ENCODE results near the gene KRTAP3-3. TPM values are rescaled to one million over a fixed set of nuclear protein-coding genes. Genes with fewer than 3 reads are reported as not detected.

KRTAP3-3 gene
- total RNA-seq, 3 donors from 2014 or later = not detected

Other genes with a start within 250 kb of the KRTAP3-3 start
- gene KRT25, start 238.8 kb downstream of the KRTAP3-3 start, total RNA-seq = not detected
- not detected for gene KRT26, start 222.0 kb downstream of the KRTAP3-3 start, total RNA-seq
- gene KRT27, start 211.6 kb downstream of the KRTAP3-3 start, total RNA-seq = not detected
- gene KRT28, start 194.2 kb downstream of the KRTAP3-3 start, total RNA-seq = not detected
- gene KRT10, start 171.6 kb downstream of the KRTAP3-3 start, total RNA-seq = 10 to 100 TPM; 48.7 to 50.0 (median 49.7) TPM
- gene KRT12, start 126.9 kb downstream of the KRTAP3-3 start, total RNA-seq = not detected
- under 1 TPM; 0.19 to 0.30 (median 0.21) TPM for gene KRT20, start 108.9 kb downstream of the KRTAP3-3 start, total RNA-seq
- not detected for gene KRT23, start 56.5 kb downstream of the KRTAP3-3 start, total RNA-seq
- gene KRT39, start 27.2 kb downstream of the KRTAP3-3 start, total RNA-seq = not detected
- gene KRT40, start 9.8 kb downstream of the KRTAP3-3 start, total RNA-seq = not detected
- gene KRTAP3-2, start 5.7 kb upstream of the KRTAP3-3 start, total RNA-seq = not detected
- not detected for gene KRTAP3-1, start 15.0 kb upstream of the KRTAP3-3 start, total RNA-seq
- not detected for gene KRTAP1-5, start 33.0 kb upstream of the KRTAP3-3 start, total RNA-seq
- not detected for gene KRTAP1-4, start 36.0 kb upstream of the KRTAP3-3 start, total RNA-seq
- not detected for gene KRTAP1-3, start 40.7 kb upstream of the KRTAP3-3 start, total RNA-seq
- not detected for gene KRTAP1-1, start 47.3 kb upstream of the KRTAP3-3 start, total RNA-seq
- not detected for gene KRTAP2-1, start 53.2 kb upstream of the KRTAP3-3 start, total RNA-seq
- gene KRTAP2-2, start 61.1 kb upstream of the KRTAP3-3 start, total RNA-seq = not detected
- not detected for gene KRTAP2-3, start 66.0 kb upstream of the KRTAP3-3 start, total RNA-seq
- not detected for gene KRTAP2-4, start 71.7 kb upstream of the KRTAP3-3 start, total RNA-seq
- gene KRTAP4-7, start 90.0 kb upstream of the KRTAP3-3 start, total RNA-seq = not detected
- gene KRTAP4-8, start 104.0 kb upstream of the KRTAP3-3 start, total RNA-seq = not detected
- gene KRTAP4-16, start 108.0 kb upstream of the KRTAP3-3 start, total RNA-seq = not detected
- gene KRTAP4-9, start 111.2 kb upstream of the KRTAP3-3 start, total RNA-seq = not detected
- gene KRTAP4-11, start 124.2 kb upstream of the KRTAP3-3 start, total RNA-seq = not detected
- gene KRTAP4-12, start 130.0 kb upstream of the KRTAP3-3 start, total RNA-seq = not detected
- not detected for gene KRTAP4-6, start 146.4 kb upstream of the KRTAP3-3 start, total RNA-seq
- not detected for gene KRTAP4-5, start 155.7 kb upstream of the KRTAP3-3 start, total RNA-seq
- not detected for gene KRTAP4-4, start 166.6 kb upstream of the KRTAP3-3 start, total RNA-seq
- gene KRTAP4-3, start 174.1 kb upstream of the KRTAP3-3 start, total RNA-seq = not detected
- not detected for gene KRTAP4-2, start 184.1 kb upstream of the KRTAP3-3 start, total RNA-seq
- gene KRTAP4-1, start 190.7 kb upstream of the KRTAP3-3 start, total RNA-seq = not detected
- not detected for gene KRTAP9-1, start 195.7 kb upstream of the KRTAP3-3 start, total RNA-seq
- not detected for gene KRTAP9-2, start 232.5 kb upstream of the KRTAP3-3 start, total RNA-seq
- gene KRTAP9-3, start 238.3 kb upstream of the KRTAP3-3 start, total RNA-seq = not detected
- gene KRTAP9-8, start 243.8 kb upstream of the KRTAP3-3 start, total RNA-seq = not detected

Measured in activated T-cell treated with anti-CD3 and anti-CD28 coated beads, Interleukin-2, amount 50 U/mL, for 4 hours (primary cell).